ENCODE results near the gene ROBO3.
A peak's percentile ranks its signal among the peaks of the same experiment; 100 is the strongest.

The ROBO3 gene

GRCh38 chr11:124842305-124842704 lies 22.9 kb upstream of the ROBO3 start:
- DNase-seq (ENCODE audit: low read depth in 2 of 2): no peak

DNA sequence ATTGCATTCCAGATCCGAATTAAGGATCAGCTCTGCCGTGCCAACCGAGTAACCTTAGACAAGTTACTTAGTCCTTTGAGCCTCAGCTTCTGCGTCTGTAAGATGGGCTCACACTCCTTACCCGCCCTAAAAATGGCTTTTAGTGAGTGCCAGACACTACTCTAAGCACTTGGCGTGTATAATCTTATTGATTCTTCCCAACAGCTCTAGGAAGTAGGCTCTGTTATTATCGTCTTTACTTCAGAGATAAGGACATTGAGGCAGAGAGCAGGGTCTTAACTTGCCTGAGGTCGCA lies 21.7 kb upstream of the ROBO3 start:
- DNase-seq (ENCODE audit: low read depth in 2 of 2): no peak

- DNase-seq (ENCODE audit: low read depth in 2 of 2): no peak
Measured at GRCh38 chr11:124844664-124845079, 20.6 kb upstream of the ROBO3 start.

GRCh38 chr11:124846070-124846673 lies 19.1 kb upstream of the ROBO3 start:
- no peak for DNase-seq (ENCODE audit: low read depth in 2 of 2)

DNA sequence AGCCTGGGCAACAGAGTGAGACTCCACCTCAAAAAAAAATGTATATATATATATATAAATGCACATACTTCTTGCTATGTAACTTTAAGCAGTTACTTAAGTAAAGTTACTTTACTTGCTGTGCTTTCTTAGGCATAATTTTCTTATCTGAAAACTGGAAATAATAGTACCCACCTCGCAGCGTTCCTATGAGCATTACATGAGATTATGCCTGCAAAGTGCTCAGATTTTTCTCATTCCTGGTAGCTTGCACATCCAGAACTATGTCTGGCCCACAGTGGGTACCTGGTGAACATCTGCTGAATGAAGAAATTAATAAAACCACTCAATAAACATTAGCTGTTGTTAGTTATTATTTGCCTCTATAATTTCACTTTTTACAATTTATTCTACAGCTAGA lies 6.1 kb upstream of the ROBO3 start:
- no peak for DNase-seq (ENCODE audit: low read depth in 2 of 2)

- DNase-seq (ENCODE audit: low read depth in 2 of 2): no peak
Measured at GRCh38 chr11:124861670-124862069, 3.6 kb upstream of the ROBO3 start.

DNA sequence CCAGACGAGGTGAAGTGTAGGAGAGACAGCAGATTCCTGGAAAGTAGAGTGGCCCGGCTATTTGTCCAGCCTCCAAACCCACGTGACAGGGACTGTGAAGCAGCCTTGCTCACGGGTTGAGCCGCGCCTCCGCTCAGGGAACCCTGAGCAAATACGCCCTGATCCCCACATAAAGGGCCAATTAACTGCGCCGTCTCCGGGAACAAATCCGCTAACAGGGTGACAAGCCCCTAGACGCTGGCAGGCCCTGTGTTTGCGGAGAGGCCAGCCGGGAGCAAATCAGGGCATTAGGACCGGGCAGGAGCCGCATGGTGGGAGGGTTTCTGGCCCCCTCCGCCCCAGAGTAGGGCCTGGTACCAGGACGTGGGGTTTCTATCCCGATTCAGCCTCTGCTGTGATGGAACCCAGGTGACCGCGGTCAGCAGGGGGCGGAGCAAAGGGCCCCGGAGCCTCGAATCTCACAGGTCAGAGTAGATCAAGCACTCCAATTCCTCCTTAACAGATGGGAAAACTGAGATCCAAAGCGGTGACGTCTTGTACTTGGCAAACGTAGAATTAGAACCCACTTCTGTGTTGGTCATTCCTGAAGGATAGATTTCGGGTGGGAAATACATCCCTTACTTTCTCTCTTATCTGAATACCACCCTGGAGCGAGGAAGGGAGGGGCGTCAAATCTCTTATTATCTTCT lies 2.0 kb upstream of the ROBO3 start:
- no peak for DNase-seq (ENCODE audit: low read depth in 2 of 2)

- no peak for DNase-seq (ENCODE audit: low read depth in 2 of 2)
Measured at GRCh38 chr11:124863826-124864165, 1.4 kb upstream of the ROBO3 start.

- no peak for DNase-seq (ENCODE audit: low read depth in 2 of 2)
Measured at GRCh38 chr11:124864176-124864891, 898 bp upstream of the ROBO3 start.

DNA sequence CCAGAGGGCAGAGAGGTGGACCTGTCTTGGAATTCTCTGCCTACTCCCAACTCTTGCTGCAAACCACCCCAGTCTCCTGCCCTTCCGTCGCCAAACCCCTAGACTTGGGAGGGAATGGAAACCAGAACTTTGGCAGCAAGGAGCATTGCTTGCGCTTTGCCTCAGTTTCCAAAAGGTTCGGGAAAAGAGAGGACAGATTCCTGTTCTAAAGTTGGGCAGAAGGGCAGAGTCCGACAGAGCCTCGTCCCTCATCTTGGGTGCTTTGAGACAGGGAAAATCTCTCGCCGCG lies 396 bp upstream of the ROBO3 start:
- no peak for DNase-seq (ENCODE audit: low read depth in 2 of 2)

- peak; percentile 43 to 45 for DNase-seq (ENCODE audit: low read depth in 2 of 2)
Measured at GRCh38 chr11:124865902-124866851, 945 bp downstream of the ROBO3 start.

DNA sequence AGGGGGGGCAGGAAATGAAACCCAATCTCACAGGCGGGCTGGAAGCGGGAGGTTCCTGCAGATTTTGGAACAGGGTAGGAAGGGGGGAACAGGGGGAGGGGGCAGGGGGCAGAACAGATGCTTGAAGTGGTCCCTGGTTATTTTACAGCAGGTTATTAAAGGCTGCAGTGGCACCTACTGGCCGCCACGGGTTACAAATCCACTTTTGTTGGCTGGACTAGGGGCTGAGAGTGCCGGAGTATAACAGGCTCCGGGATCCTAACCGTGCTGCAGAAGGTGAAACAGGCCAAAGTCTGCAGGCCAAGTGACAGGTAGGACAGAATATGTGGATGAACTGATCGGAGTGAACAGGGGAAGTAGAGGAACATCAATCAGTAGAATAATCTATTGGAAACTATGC lies 2.5 kb downstream of the ROBO3 start:
- DNase-seq (ENCODE audit: low read depth in 2 of 2): no peak

DNA sequence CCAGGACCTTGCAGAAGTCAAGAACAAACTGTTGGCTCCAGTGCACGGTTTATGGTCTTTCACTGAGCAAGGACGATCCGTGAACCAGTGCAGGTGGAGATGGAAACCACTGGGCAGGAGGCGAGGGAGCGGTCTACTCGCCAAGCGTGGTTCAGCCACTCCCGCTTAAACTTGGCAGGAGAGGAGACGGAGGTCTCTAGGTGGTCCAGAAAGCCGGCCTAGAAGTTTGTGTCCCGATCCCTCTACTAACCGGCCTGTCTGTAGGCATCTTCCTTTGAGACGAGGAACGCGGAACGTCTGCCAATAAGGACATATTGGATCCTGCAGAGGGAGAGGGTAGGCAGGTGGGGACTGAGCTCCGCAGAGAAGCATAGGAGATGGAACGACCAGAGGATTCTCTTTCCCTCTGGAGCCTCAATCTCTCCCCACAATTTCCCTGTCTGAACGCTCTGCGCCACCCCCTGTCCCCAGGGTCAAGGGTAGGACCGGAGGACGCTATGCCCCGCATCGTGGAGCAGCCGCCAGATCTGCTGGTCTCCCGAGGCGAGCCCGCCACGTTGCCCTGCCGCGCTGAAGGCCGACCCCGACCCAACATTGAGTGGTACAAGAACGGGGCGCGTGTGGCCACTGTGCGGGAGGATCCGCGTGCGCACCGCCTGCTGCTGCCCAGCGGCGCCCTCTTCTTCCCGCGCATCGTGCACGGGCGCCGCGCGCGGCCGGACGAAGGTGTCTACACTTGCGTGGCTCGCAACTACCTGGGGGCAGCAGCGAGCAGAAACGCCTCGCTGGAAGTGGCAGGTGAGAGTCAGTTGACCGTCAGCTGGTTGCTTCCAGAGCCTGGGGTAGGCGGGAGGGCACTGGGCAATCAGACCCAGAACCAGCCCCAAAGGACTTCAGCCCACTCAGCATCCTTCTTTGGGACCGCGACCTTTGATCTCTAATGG lies 3.4 kb downstream of the ROBO3 start:
- DNase-seq (ENCODE audit: low read depth in 2 of 2): no peak

DNA sequence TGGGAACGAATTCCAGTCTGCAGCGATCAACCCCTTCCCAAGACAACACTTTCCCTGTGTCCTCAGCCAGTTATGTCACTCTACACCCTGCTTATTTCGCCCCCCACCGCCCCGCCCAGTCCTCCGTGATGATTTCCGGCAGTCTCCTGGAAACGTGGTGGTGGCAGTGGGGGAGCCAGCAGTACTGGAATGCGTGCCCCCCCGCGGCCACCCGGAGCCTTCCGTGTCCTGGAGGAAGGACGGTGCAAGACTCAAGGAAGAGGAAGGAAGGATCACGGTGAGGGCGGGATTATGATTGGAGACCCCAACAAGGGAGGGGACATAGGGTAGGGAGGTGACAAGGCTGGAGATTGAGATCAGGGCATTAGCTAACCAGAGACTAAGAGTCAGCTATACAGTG lies 4.1 kb downstream of the ROBO3 start:
- no peak for DNase-seq (ENCODE audit: low read depth in 2 of 2)

DNA sequence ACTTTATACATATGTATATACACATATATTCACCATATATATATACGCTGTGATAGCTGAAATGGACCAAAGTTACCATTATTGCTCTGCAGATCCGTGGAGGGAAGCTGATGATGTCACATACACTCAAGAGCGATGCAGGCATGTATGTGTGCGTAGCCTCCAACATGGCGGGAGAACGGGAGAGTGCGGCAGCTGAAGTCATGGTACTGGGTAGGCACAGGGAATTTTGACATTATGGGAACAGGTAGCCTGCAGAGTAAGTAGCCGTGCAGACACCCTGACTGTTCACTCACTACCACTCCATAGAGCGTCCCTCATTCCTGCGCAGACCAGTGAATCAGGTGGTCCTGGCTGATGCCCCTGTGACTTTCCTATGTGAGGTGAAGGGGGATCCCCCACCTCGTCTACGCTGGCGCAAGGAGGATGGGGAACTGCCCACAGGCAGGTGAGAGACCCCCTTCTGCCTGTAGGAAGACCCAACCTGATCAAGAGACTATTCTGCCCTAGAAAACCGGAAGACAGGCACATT lies 4.7 kb downstream of the ROBO3 start:
- DNase-seq (ENCODE audit: low read depth in 2 of 2): no peak

DNA sequence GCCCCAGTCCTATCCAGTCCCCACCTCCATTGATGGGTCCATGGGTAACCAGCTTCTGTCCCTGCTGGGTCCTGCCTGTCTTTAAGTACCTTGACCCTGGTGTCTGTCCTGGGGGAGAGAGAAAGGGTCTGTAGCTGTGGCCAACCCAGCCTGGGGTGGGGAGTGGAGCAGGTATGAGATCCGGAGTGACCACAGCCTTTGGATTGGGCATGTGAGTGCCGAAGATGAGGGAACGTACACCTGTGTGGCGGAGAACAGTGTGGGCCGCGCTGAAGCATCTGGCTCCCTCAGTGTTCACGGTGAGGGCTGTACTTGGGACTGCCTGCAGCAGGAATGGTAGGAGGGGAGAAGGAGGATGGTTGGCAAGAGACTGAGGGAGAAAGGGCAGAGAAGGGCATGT lies 5.2 kb downstream of the ROBO3 start:
- DNase-seq (ENCODE audit: low read depth in 2 of 2): no peak

GRCh38 chr11:124872280-124872679 lies 7.0 kb downstream of the ROBO3 start:
- no peak for DNase-seq (ENCODE audit: low read depth in 2 of 2)

GRCh38 chr11:124872741-124873140 lies 7.5 kb downstream of the ROBO3 start:
- no peak for DNase-seq (ENCODE audit: low read depth in 2 of 2)

DNA sequence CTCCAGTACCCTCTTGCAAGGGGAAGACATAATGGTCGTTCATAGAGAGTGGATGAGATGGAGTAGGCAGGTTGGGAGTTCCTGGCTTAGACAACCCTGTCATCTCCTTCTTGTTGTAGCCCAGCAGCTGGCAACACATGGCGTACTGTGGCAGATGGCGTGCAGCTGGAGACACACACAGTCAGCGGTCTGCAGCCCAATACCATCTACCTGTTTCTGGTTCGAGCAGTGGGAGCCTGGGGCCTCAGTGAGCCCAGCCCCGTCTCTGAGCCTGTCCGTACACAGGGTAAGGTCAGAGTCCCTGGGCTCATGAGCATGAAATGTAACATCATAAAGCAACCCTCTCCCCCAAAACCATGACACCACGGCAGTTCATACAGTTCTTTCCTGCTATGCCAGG lies 8.7 kb downstream of the ROBO3 start:
- DNase-seq (ENCODE audit: low read depth in 2 of 2): no peak

- DNase-seq (ENCODE audit: low read depth in 2 of 2): no peak
Measured at GRCh38 chr11:124874571-124875255, 9.5 kb downstream of the ROBO3 start.

DNA sequence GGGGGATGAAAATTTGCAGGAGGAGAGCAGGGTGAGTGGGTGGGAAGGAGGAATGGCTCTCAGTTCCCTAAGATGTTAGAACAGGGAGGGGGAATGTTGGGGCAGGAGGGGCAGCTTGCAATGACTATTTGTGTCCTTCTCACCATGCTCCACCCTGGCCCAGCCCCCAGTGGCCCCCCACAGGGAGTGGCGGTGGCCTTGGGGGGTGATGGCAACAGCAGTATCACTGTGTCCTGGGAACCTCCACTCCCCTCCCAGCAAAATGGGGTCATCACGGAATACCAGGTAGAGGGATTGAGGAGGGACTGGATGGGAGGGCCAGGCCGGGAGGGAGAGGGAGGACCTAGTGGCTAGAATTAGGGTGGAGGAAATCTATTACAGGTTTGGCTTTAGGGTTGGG lies 10.2 kb downstream of the ROBO3 start:
- DNase-seq (ENCODE audit: low read depth in 2 of 2): no peak

Data from stimulated activated CD8-positive, alpha-beta memory T cell treated with anti-CD3 and anti-CD28 coated beads, Interleukin-2, amount 100 ng/mL, for 48 hours (primary cell).